Fibroblast of the aortic adventitia (primary cell): ENCODE measurements around the gene ATP1A1. TPM values are rescaled to one million over a fixed set of nuclear protein-coding genes. Genes with fewer than 3 reads are reported as not detected.

Source experiments
- DNase-seq: peaks from one replicate; pipeline ENCODE4 v3.0.0-alpha.2; 2010; ENCODE audit warnings: low read depth
- H3K4me3 ChIP-seq: 2 replicates; pipeline ENCODE4 v1.5.1; 2011; ENCODE audit warnings: low read depth, mild to moderate bottlenecking, control low read depth, low read length, moderate library complexity
- total RNA-seq: library from RNA; depleted of rRNA; stranded (reverse); fragments of >200 nt; gene quantifications from 2 replicates; pipeline ENCODE4 v1.2.3, GENCODE V29; 2012; ENCODE audit warnings: low replicate concordance
- TF ChIP-seq, protein P1 (sequence below): IDR thresholded peaks from 2 replicates; pipeline ENCODE4 v1.5.1; 2011; ENCODE audit warnings: mild to moderate bottlenecking, low read length, control low read depth, inconsistent platforms; ENCODE audit not compliant: insufficient read depth

ATP1A1 gene
- total RNA-seq, 1 donor = 126 TPM

DNA sequence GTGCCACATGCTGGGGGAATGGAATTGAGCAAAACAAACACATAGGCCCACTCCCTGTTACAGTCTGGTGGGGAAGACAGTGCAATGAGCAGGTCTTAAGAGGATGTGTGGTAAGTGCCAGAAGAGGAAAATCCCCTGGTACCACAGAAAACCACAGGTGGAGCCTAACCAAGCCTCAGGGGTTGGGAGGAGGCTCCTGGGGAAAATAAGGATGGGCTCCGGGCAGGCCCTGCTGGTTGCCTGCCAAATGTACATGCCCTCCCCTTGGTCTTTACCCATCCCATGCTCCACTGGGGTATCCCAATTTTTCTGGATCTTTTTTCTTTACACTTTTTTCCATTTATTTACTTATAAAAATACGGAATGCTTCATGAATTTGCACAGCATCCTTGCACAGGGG is 40.4 kb downstream of the ATP1A1 start:
- DNase-seq = no peak
- no peak overlapping the region for H3K4me3 ChIP-seq
- TF ChIP-seq, protein P1, sequence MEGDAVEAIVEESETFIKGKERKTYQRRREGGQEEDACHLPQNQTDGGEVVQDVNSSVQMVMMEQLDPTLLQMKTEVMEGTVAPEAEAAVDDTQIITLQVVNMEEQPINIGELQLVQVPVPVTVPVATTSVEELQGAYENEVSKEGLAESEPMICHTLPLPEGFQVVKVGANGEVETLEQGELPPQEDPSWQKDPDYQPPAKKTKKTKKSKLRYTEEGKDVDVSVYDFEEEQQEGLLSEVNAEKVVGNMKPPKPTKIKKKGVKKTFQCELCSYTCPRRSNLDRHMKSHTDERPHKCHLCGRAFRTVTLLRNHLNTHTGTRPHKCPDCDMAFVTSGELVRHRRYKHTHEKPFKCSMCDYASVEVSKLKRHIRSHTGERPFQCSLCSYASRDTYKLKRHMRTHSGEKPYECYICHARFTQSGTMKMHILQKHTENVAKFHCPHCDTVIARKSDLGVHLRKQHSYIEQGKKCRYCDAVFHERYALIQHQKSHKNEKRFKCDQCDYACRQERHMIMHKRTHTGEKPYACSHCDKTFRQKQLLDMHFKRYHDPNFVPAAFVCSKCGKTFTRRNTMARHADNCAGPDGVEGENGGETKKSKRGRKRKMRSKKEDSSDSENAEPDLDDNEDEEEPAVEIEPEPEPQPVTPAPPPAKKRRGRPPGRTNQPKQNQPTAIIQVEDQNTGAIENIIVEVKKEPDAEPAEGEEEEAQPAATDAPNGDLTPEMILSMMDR = no peak

DNA sequence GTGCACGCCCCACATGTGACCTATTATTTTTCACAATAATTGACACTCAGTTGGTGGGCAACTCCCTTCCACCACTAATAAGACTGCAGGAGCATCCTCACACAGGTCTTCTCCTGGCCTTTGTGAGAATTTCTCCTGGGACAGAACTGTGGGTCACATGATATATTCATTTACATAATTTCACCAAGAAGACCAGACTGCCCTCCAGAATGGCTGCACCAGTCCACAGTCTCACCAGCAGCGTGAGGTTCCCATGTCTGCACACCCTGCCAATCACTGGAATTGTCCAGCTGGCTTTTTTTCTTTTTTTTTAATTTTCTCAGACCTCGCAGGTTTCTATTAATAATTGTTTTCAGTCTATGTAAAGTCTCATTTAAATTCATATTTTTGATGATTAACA is 41.3 kb downstream of the ATP1A1 start:
- TF ChIP-seq, protein P1 = no peak
- DNase-seq = no peak
- no peak overlapping the region for H3K4me3 ChIP-seq

DNA sequence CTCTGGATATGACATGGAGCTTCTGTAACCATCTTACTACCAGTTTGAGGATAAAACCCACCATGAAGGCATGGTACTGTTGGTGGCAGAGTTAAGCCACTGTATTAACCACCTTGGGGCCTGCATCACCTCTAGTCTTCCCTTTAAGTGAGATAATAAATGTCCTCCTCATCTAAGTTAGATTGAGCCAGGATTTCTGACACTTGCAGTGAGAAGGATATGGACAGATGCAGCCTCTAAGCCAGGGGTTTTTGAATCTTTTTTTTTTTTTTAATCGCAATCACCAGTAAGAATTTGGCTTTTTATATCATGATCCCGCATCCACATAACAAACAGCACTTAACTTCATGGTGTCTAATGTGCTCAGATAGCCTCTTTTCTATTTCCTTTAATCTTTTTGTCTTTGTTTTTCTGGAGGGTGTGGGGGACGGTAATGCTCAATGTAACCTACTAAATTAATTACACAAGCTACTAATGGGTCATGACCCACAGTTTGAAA is 42.2 kb downstream of the ATP1A1 start:
- TF ChIP-seq, protein P1 = no peak
- no peak overlapping the region for H3K4me3 ChIP-seq
- DNase-seq = no peak

DNA sequence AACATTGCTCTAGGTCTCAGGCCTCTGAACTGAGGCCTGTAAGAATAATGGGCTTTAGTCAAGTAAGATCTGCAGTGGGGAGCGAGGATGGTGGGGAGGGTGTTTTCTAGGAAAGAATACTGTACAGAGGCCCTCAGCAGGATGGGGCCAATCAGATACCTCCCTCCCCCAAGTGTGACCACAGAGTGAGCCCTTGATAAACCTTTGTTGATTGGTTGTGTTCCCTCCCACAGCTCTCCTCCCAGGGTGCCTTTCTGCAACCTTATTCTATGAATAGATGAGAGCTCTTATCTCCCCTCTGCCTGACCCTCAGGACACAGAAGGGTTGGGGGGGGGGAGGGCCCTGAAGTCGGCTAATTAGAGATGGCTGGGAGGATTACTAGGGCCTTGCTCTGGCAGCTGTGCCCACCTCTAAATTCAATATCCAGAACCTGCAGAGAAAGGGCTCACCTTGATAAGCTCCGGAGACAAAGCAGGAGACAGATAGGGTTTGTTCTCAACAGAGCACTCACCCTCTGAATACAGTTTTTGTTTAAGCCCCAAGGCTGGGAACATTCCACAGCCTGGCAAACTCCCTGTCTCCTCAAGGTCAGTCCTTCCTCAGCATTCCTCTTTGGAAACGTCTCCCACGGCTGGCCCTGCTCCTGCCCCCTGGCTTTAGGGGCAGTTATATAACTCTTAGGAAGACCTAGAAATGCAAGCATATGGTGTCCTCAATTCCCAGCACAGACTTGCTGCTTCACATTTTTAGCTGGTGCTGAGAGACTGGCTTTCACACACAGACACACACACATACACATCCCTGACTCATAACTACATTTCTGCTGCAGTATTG is 42.9 kb downstream of the ATP1A1 start:
- H3K4me3 ChIP-seq = no peak overlapping the region
- TF ChIP-seq, protein P1 = no peak
- peak; percentile 39 for DNase-seq

DNA sequence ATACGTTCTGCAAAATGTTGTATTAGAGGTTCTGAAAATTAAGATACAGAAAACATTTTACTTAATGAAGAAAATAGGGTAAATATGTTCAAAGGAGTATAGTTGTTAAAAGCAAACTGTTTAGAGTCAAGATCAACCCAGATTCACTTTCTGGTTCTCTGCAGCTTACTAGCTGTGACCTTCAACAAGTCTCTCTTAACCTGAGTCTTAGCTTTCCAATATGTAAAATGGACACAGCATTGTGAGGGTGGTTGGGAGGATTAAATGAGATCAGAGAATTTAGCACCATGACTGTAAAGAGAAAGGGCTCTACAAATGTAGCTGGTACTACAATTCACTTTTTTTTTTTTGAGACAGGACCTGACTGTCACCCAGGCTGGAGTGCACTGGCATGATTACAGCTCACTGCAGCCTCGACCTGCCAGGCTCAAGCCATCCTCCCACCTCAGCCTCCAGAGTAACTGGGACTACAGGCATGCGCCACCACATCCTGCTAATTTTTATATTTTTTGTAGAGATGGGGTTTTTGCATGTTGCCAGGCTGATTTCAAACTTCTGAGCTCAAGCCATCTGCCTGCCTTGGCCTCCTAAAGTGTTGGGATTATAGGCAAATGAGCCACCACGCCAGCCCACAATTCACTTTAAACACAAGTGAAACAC is 43.9 kb downstream of the ATP1A1 start:
- H3K4me3 ChIP-seq = no peak overlapping the region
- DNase-seq = no peak
- TF ChIP-seq, protein P1 = no peak

DNA sequence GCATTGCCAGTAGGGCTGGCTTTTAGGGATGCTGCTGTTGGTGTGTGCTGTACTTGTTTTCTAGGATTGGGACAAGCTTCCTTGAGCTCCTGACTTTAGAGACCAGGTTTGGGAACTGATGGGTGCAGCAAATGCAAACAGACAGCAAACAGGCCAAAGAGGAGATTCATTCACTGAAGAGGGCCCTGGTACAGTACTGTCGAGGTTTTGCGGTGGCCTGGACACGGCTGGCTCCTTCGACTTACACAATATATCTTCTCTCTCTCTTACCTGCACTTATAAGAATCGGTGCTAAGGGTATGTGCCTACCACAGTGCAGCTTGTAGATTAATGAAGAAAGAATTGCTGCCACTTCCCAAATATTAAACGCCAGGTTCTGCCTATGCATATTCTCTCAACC is 44.6 kb downstream of the ATP1A1 start:
- peak overlapping the region; percentile 98 for H3K4me3 ChIP-seq
- TF ChIP-seq, protein P1 = no peak
- DNase-seq = no peak
